Suprapubic skin (tissue), 4 donors: ENCODE results near the gene C2orf15. TPM values are rescaled to one million over a fixed set of nuclear protein-coding genes. Genes with fewer than 3 reads are reported as not detected.
A peak's percentile ranks its signal among the peaks of the same experiment; 100 is the strongest.

Experiments used
- DNase-seq, 2 donors: peaks; one replicate each; pipeline ENCODE4 v3.0.0-alpha.2; 2019; ENCODE audit warnings: low spot score in 2 of 2
- H3K27ac ChIP-seq: fragments of 200-600 bp; sonication (generic); one replicate; pipeline ENCODE4 v1.5.1; 2019
- H3K27me3 ChIP-seq: fragments of 200-600 bp; sonication (generic); one replicate; pipeline ENCODE4 v1.5.1; 2019
- H3K36me3 ChIP-seq: fragments of 200-600 bp; sonication (generic); one replicate; pipeline ENCODE4 v1.5.1; 2019
- H3K4me1 ChIP-seq: fragments of 200-600 bp; sonication (generic); one replicate; pipeline ENCODE4 v1.5.1; 2019
- H3K4me3 ChIP-seq: fragments of 200-600 bp; sonication (generic); one replicate; pipeline ENCODE4 v1.5.1; 2019; ENCODE audit warnings: mild to moderate bottlenecking
- H3K9me3 ChIP-seq: fragments of 200-600 bp; sonication (generic); one replicate; pipeline ENCODE4 v1.5.1; 2019
- CTCF ChIP-seq, 2 donors: fragments of 200-600 bp in 1 of 2; fragments of 450-650 bp in 1 of 2; sonication (generic) in 1 of 2; IDR thresholded peaks; one replicate each; pipeline ENCODE4 v1.5.1; 2016 to 2019; ENCODE audit warnings: antibody characterized with exemption in 2 of 2, mild to moderate bottlenecking in 1 of 2, moderate library complexity in 1 of 2
- EP300 ChIP-seq: sonication (generic); formaldehyde crosslinking; IDR thresholded peaks from one replicate; pipeline ENCODE4 v1.6.1; 2017; ENCODE audit warnings: antibody characterized with exemption
- POLR2A ChIP-seq, 2 donors: fragments of 450-650 bp; IDR thresholded peaks; one replicate each; pipeline ENCODE4 v1.6.1; 2017; ENCODE audit warnings: antibody characterized with exemption in 2 of 2, mild to moderate bottlenecking in 2 of 2, moderate library complexity in 2 of 2
- POLR2AphosphoS5 ChIP-seq, 3 donors: sonication (generic); formaldehyde crosslinking; IDR thresholded peaks; one replicate each; pipeline ENCODE4 v1.6.1; 2017; ENCODE audit warnings: antibody characterized with exemption in 3 of 3
- WGBS: methylation state at CpG from one replicate; pipeline ENCODE4 v1.1.5; 2018; 5-methylcytosine and 5-hydroxymethylcytosine counted together
- total RNA-seq, 4 donors: library from RNA; depleted of rRNA; stranded (reverse); fragments of >200 nt; gene quantifications; one replicate each; pipeline ENCODE4 v1.1.0, GENCODE V29; 2016

The C2orf15 gene
- total RNA-seq, 4 donors from 2014 or later, result 0.72 to 4.6 (median 2.6) TPM

- no peaks in the 10 kb centered on the region for H3K36me3 ChIP-seq
- WGBS, result 24% methylated on average over 14 of the region's 17 CpGs
These were observed 1.2 kb upstream of the C2orf15 start for GRCh38 chr2:99140056-99140859.

GRCh38 chr2:99140860-99141109, 722 bp upstream of the C2orf15 start:
- TF ChIP-seq EP300 (no peak), CTCF (IDR thresholded peaks at IDR 0.05) (no peak), POLR2A (IDR thresholded peaks at IDR 0.05) (no peak), POLR2AphosphoS5 (IDR thresholded peaks at IDR 0.05) (no peak)
- WGBS, result 2% methylated on average over 13 of the region's 21 CpGs
- H3K27ac ChIP-seq, result peak overlapping the region; percentile 94

More at GRCh38 chr2:99140056-99140859, 1.2 kb upstream of the C2orf15 start:
- Histone ChIP-seq H3K4me3 (peak overlapping the region; percentile 86), H3K9me3 (no peaks in the 10 kb centered on the region), H3K27ac (peak overlapping the region; percentile 94), H3K4me1 (peaks cover 13% of the 10 kb centered on the region), H3K27me3 (no peaks in the 10 kb centered on the region)
- DNase-seq, result no peak
- no peak for TF ChIP-seq POLR2A (IDR thresholded peaks at IDR 0.05)
- no peak for TF ChIP-seq EP300
- no peak for TF ChIP-seq POLR2AphosphoS5 (IDR thresholded peaks at IDR 0.05)
- TF ChIP-seq CTCF (IDR thresholded peaks at IDR 0.05), result no peak

GRCh38 chr2:99150706-99151105, 9.2 kb downstream of the C2orf15 start:
- TF ChIP-seq EP300 (no peak), CTCF (IDR thresholded peaks at IDR 0.05) (no peak), POLR2A (IDR thresholded peaks at IDR 0.05) (no peak), POLR2AphosphoS5 (IDR thresholded peaks at IDR 0.05) (no peak)
- Histone ChIP-seq H3K27me3 (no peaks in the 10 kb centered on the region), H3K9me3 (no peaks in the 10 kb centered on the region), H3K4me1 (peaks cover 15% of the 10 kb centered on the region), H3K36me3 (no peaks in the 10 kb centered on the region), H3K27ac (no peak overlapping the region), H3K4me3 (no peak overlapping the region)
- WGBS, result 92% methylated on average over 1 of the region's 1 CpG
- no peak for DNase-seq

More at GRCh38 chr2:99140860-99141109, 722 bp upstream of the C2orf15 start:
- H3K27me3 ChIP-seq, result no peaks in the 10 kb centered on the region
- H3K36me3 ChIP-seq, result no peaks in the 10 kb centered on the region
- H3K9me3 ChIP-seq, result no peaks in the 10 kb centered on the region
- H3K4me1 ChIP-seq, result peaks cover 13% of the 10 kb centered on the region
- no peak for DNase-seq
- H3K4me3 ChIP-seq, result peak overlapping the region; percentile 86

- 81% methylated on average over 7 of the region's 7 CpGs for WGBS
- no peaks in the 10 kb centered on the region for H3K9me3 ChIP-seq
- H3K4me1 ChIP-seq, result peaks cover 20% of the 10 kb centered on the region
- no peak overlapping the region for H3K4me3 ChIP-seq
- DNase-seq, result no peak
- TF ChIP-seq POLR2A (IDR thresholded peaks at IDR 0.05) (no peak), POLR2AphosphoS5 (IDR thresholded peaks at IDR 0.05) (no peak), CTCF (IDR thresholded peaks at IDR 0.05) (no peak), EP300 (no peak)
- H3K36me3 ChIP-seq, result no peaks in the 10 kb centered on the region
- H3K27ac ChIP-seq, result no peak overlapping the region
- H3K27me3 ChIP-seq, result no peaks in the 10 kb centered on the region
These were observed 10.8 kb downstream of the C2orf15 start for GRCh38 chr2:99152199-99152895.

DNA sequence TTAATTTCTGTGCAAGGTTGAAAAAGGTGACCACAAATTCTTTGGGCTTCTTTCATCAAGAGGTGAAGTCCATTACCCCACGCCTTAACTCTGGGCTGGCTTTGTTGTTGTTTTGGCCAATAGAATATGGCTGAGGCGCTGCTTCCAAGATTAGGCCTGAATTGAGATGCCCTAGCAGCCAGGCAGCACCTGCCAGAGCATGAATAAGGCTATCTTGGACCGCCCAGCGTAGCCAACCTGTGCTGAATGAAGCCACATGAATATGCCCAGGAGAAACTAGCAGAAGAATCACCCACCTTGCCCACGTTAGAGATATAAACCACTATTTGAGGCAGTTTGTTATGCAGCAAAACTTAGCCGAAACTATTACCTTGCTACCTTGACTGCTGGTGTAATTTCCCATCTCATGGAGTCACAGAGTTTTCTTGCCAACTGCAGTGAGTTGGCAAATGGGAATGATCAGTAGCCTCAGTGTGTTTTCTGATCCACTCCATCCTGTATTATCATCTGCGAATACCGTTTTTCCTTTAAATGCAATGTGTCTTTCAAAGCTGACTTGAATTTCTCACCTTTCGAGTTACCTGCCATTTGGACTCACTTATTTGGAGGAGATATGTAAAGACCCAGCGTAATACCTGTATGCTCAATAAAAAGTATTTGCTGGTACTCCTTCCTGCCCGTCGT, 12.6 kb downstream of the C2orf15 start:
- Histone ChIP-seq H3K36me3 (peaks cover 4% of the 10 kb centered on the region), H3K27ac (peak overlapping the region; percentile 90), H3K4me1 (peaks cover 20% of the 10 kb centered on the region), H3K4me3 (peak overlapping the region; percentile 85), H3K27me3 (no peaks in the 10 kb centered on the region), H3K9me3 (no peaks in the 10 kb centered on the region)
- DNase-seq, result no peak
- WGBS, result 40% methylated on average over 12 of the region's 12 CpGs
- TF ChIP-seq CTCF (IDR thresholded peaks at IDR 0.05) (no peak), POLR2A (IDR thresholded peaks at IDR 0.05) (no peak), POLR2AphosphoS5 (IDR thresholded peaks at IDR 0.05) (no peak), EP300 (no peak)
